Activated CD8-positive, alpha-beta T cell treated with anti-CD3 and anti-CD28 coated beads for 36 hours (primary cell): ENCODE data around the gene DSN1. TPM values are rescaled to one million over a fixed set of nuclear protein-coding genes. Genes with fewer than 3 reads are reported as not detected.
"Not testable (repeated sequence)": the region's sequence is repeated elsewhere in the genome, so short reads cannot be mapped to it uniquely, and the experiment has no call there.

ENCODE experiments used
- ATAC-seq: fragments of 200-7000 bp; cut with Tn5 transposase; one replicate; pipeline ENCODE4 v1.10.0; 2021; ENCODE audit warnings: mild to moderate bottlenecking, moderate library complexity
- CTCF ChIA-PET: fragments of 350-600 bp; sonication (Branson Sonifier 250); formaldehyde crosslinking; loops from one replicate; lab custom pipeline; 2021; ENCODE audit warnings: antibody characterized with exemption; lab: Charles Lee
- POLR2A ChIA-PET: fragments of 350-600 bp; sonication (Branson Sonifier 250); formaldehyde crosslinking; loops from one replicate; lab custom pipeline; 2021; ENCODE audit warnings: antibody characterized with exemption; lab: Charles Lee
- DNase-seq: peaks from one replicate; pipeline ENCODE4 v3.0.0-alpha.2; 2020
- H3K27ac Mint-ChIP-seq: one replicate; pipeline ENCODE4 v1.8.0; 2021; ENCODE audit warnings: mild to moderate bottlenecking, mixed read lengths
- H3K27me3 Mint-ChIP-seq: one replicate; pipeline ENCODE4 v1.8.0; 2021; ENCODE audit warnings: mixed read lengths
- H3K36me3 Mint-ChIP-seq: one replicate; pipeline ENCODE4 v1.8.0; 2021; ENCODE audit warnings: low read depth, mixed read lengths
- H3K4me1 Mint-ChIP-seq: one replicate; pipeline ENCODE4 v1.8.0; 2021; ENCODE audit warnings: low read depth, mixed read lengths
- H3K4me3 Mint-ChIP-seq: one replicate; pipeline ENCODE4 v1.8.0; 2021; ENCODE audit warnings: mild to moderate bottlenecking, moderate library complexity, mixed read lengths
- H3K9me3 Mint-ChIP-seq: one replicate; pipeline ENCODE4 v1.8.0; 2021; ENCODE audit warnings: mixed read lengths
- CTCF ChIP-seq: fragments of 200-600 bp; IDR thresholded peaks from one replicate; pipeline ENCODE4 v1.8.0; 2022; ENCODE audit warnings: antibody characterized with exemption, mild to moderate bottlenecking
- intact Hi-C: fragments of 100-400 bp; cut with micrococcal nuclease; formaldehyde crosslinking; loops from one replicate; pipeline ENCODE4 v1.10.0; 2022
- total RNA-seq, 2 experiments: library from RNA; stranded (reverse); gene quantifications; one replicate each; pipeline ENCODE4 v1.2.3, GENCODE V29; 2021

Gene DSN1
- total RNA-seq, 2 experiments from 2014 or later, result 21.6 to 23.9 TPM

- POLR2A ChIA-PET, result interaction anchor here (1.0 kb wide), 1 partner anchor 40 kb away, joined by 3 read pairs; no protein-coding TSS in a partner anchor
- no peaks in the 10 kb centered on the region for H3K27me3 Mint-ChIP-seq
- H3K4me3 Mint-ChIP-seq, result no peak overlapping the region
- DNase-seq (no peak), ATAC-seq (no peak)
- H3K27ac Mint-ChIP-seq, result no peak overlapping the region
- TF ChIP-seq CTCF, result no peak
- CTCF ChIA-PET, result no interaction called here
- no peaks in the 10 kb centered on the region for H3K4me1 Mint-ChIP-seq
- no peaks in the 10 kb centered on the region for H3K9me3 Mint-ChIP-seq
- intact Hi-C loops, result no loop called here
- H3K36me3 Mint-ChIP-seq, result peaks cover 5% of the 10 kb centered on the region
Observed at GRCh38 chr20:36804425-36804824, 30.9 kb upstream of the DSN1 start.

- ATAC-seq (no peak), DNase-seq (no peak)
- CTCF ChIA-PET, result interaction anchor here (0.6 to 1.5 kb wide), 3 partner anchors 11 to 84 kb away, joined by 3 to 5 read pairs (median 3); no protein-coding TSS in a partner anchor
- no peaks in the 10 kb centered on the region for H3K27me3 Mint-ChIP-seq
- H3K4me3 Mint-ChIP-seq, result no peak overlapping the region
- H3K36me3 Mint-ChIP-seq, result peaks cover 3% of the 10 kb centered on the region
- no peaks in the 10 kb centered on the region for H3K4me1 Mint-ChIP-seq
- no peak for TF ChIP-seq CTCF
- no peak overlapping the region for H3K27ac Mint-ChIP-seq
- POLR2A ChIA-PET, result no interaction called here
- H3K9me3 Mint-ChIP-seq, result no peaks in the 10 kb centered on the region
- intact Hi-C loops, result no loop called here
Observed at GRCh38 chr20:36802326-36803222, 29.0 kb upstream of the DSN1 start.

- Mint-ChIP-seq H3K9me3 (no peaks in the 10 kb centered on the region), H3K4me3 (no peak overlapping the region), H3K27me3 (no peaks in the 10 kb centered on the region), H3K27ac (no peak overlapping the region), H3K36me3 (peaks cover 3% of the 10 kb centered on the region), H3K4me1 (no peaks in the 10 kb centered on the region)
- ATAC-seq (no peak), DNase-seq (no peak)
- intact Hi-C loops, result no loop called here
- ChIA-PET POLR2A (no interaction called here), CTCF (interaction anchor here (1.3 kb wide), 2 partner anchors 9 to 63 kb away, joined by 3 to 13 read pairs; a partner anchor contains a TSS)
- no peak for TF ChIP-seq CTCF
Observed at GRCh38 chr20:36800410-36800809, 26.8 kb upstream of the DSN1 start.

GRCh38 chr20:36799313-36799712 is 25.8 kb upstream of the DSN1 start:
- H3K4me1 Mint-ChIP-seq, H3K4me3 Mint-ChIP-seq, ATAC-seq, POLR2A ChIA-PET, H3K27me3 Mint-ChIP-seq, H3K36me3 Mint-ChIP-seq, H3K27ac Mint-ChIP-seq, intact Hi-C loops, H3K9me3 Mint-ChIP-seq, DNase-seq: not testable (repeated sequence)
- CTCF ChIA-PET, result interaction anchor here (1.3 kb wide), 2 partner anchors 10 to 64 kb away, joined by 3 to 13 read pairs; a partner anchor contains a TSS

GRCh38 chr20:36796875-36797274 is 23.3 kb upstream of the DSN1 start:
- Mint-ChIP-seq H3K27me3 (no peaks in the 10 kb centered on the region), H3K4me1 (no peaks in the 10 kb centered on the region), H3K27ac (no peak overlapping the region), H3K36me3 (no peaks in the 10 kb centered on the region), H3K9me3 (no peaks in the 10 kb centered on the region), H3K4me3 (no peak overlapping the region)
- TF ChIP-seq CTCF, result no peak
- ChIA-PET POLR2A (no interaction called here), CTCF (interaction anchor here (1.0 to 4.0 kb wide), 2 partner anchors 12 to 24 kb away, joined by 3 to 28 read pairs; partner anchors contain the start of gene DSN1)
- no peak for DNase-seq
- ATAC-seq, result no peak
- intact Hi-C loops, result no loop called here
